A673 (cell line): Measurements from ENCODE around the gene OLFM1. TPM values are rescaled to one million over a fixed set of nuclear protein-coding genes. Genes with fewer than 3 reads are reported as not detected.

Source experiments
- BruUV-seq: library from RNA; stranded (reverse); fragments of 400-500 nt; replicated peaks from 2 replicates; lab custom pipeline; 2021; lab: Mats Ljungman, UMichigan
- CTCF ChIA-PET: fragments of 300-600 bp; sonication (Branson Sonifier 250); formaldehyde crosslinking; loops from one replicate; lab custom pipeline; 2022; ENCODE audit warnings: antibody characterized with exemption; lab: Charles Lee
- POLR2A ChIA-PET: fragments of 300-600 bp; sonication (Branson Sonifier 250); formaldehyde crosslinking; loops from one replicate; lab custom pipeline; 2022; ENCODE audit warnings: antibody characterized with exemption; ENCODE audit not compliant: low non-redundant PET; lab: Charles Lee
- DNase-seq: peaks from one replicate; pipeline ENCODE4 v3.0.0-alpha.2; 2015; ENCODE audit warnings: low spot score
- H3K27ac ChIP-seq: fragments of 200-600 bp; sonication (generic); 2 replicates; pipeline ENCODE4 v1.5.1; 2016; ENCODE audit warnings: mixed run types, low read depth, mild to moderate bottlenecking, mixed read lengths, antibody characterized with exemption, low read length; ENCODE audit not compliant: poor library complexity, severe bottlenecking
- H3K27me3 ChIP-seq: fragments of 200-600 bp; sonication (generic); replicated peaks from 2 replicates; pipeline ENCODE4 v1.6.1; 2017; ENCODE audit warnings: mixed run types, low read depth, mild to moderate bottlenecking, mixed read lengths, antibody characterized with exemption, low read length; ENCODE audit not compliant: insufficient read depth, poor library complexity
- H3K36me3 ChIP-seq: fragments of 200-600 bp; sonication (generic); 2 replicates; pipeline ENCODE4 v1.6.1; 2016; ENCODE audit warnings: mixed run types, mild to moderate bottlenecking, mixed read lengths, antibody characterized with exemption, low read length; ENCODE audit not compliant: insufficient read depth, poor library complexity, severe bottlenecking
- H3K4me1 ChIP-seq: fragments of 200-600 bp; sonication (generic); 2 replicates; pipeline ENCODE4 v1.6.1; 2017; ENCODE audit warnings: mixed run types, mild to moderate bottlenecking, mixed read lengths, antibody characterized with exemption, low read length; ENCODE audit not compliant: insufficient read depth, poor library complexity, severe bottlenecking
- H3K4me3 ChIP-seq: fragments of 200-600 bp; sonication (generic); 2 replicates; pipeline ENCODE4 v1.5.1; 2016; ENCODE audit warnings: low read depth, mixed run types, mild to moderate bottlenecking, mixed read lengths, low read length; ENCODE audit not compliant: poor library complexity, severe bottlenecking
- H3K9me3 ChIP-seq: fragments of 200-600 bp; sonication (generic); 2 replicates; pipeline ENCODE4 v1.6.1; 2016; ENCODE audit warnings: mixed run types, low read depth, mild to moderate bottlenecking, mixed read lengths, antibody characterized with exemption, low read length; ENCODE audit not compliant: poor library complexity, severe bottlenecking
- EZH2 ChIP-seq: fragments of 200-600 bp; sonication (generic); IDR thresholded peaks from 2 replicates; pipeline ENCODE4 v1.6.1; 2017; ENCODE audit warnings: borderline replicate concordance, low read depth, mild to moderate bottlenecking, mixed read lengths, antibody characterized with exemption, low read length; ENCODE audit not compliant: poor library complexity, severe bottlenecking
- intact Hi-C: fragments of 100-400 bp; cut with micrococcal nuclease; formaldehyde crosslinking; loops from one replicate; pipeline ENCODE4 v1.10.0; 2022; ENCODE audit not compliant: unreplicated experiment
- total RNA-seq: library from RNA; stranded (reverse); gene quantifications from 2 replicates; pipeline ENCODE4 v1.2.3, GENCODE V29; 2021
- TF ChIP-seq, protein P1 (sequence below): fragments of 300-800, 200-600 bp; sonication (generic); conservative IDR thresholded peaks from 2 replicates; pipeline ENCODE4 v1.5.1; 2017; ENCODE audit warnings: low read depth, mild to moderate bottlenecking, antibody characterized with exemption, low read length, moderate library complexity, mixed read lengths

OLFM1 gene
- total RNA-seq, 1 experiment from 2014 or later, result 308 TPM

DNA sequence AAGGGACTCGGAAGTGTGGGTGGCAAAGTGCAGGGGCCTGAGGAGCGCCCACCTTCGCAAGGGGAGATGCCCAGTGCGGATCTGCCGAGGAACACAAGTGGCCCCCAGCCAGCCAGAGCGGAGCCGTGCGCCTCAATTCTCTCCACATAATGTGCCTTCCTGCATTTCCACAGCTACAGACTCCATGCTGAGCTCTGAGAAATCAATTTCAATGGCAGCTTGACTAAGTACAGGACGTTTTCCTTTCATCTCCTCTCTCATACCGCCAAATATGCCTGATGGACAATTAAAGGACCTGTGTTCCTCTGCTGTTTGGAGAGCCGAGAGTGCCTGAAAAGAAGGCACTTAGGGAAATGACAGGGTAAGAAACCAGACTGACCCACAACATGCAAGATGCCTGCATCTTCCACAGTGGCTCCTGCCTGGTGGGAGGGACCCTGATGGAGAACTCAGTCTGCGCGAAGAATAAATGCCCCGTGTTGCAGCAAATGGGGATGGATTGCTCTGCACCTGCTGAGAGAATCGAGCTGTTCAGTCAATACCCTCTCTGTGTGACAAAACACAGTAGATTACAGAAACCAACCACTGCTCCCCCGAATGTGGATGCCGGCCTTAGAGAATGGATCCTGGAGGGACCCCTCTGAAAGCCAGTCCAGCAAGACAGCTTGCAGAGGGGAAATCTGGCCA is 38.6 kb upstream of the OLFM1 start:
- CTCF ChIA-PET, result no interaction called here

DNA sequence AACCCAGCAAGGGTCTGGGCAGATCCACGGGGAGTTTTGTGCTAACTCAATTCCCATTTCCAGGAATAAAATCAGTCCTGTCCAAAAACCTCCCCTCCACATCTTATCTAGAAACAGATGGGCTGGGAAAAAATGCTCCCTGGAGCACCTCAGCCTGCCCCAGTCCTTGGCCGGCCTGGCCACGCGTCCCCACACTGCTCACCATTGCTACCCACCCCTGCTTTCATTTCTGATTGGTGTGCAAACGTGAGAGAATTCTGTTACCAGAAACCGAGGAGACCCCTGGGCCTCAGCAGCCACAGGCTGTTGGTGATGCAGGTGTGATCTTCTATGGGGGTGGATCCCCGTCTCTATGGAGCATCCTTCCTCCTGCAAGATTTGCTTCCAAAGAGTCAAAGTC is 38.0 kb upstream of the OLFM1 start:
- Histone ChIP-seq H3K27me3 (no peaks in the 10 kb centered on the region), H3K9me3 (no peaks in the 10 kb centered on the region), H3K4me3 (no peak overlapping the region), H3K4me1 (no peaks in the 10 kb centered on the region), H3K27ac (no peak overlapping the region), H3K36me3 (no peaks in the 10 kb centered on the region)
- CTCF ChIA-PET, result no interaction called here
- DNase-seq, result no peak
- POLR2A ChIA-PET, result no interaction called here
- BruUV-seq, result no TSS peak
- no peak for TF ChIP-seq EZH2
- TF ChIP-seq, protein P1, sequence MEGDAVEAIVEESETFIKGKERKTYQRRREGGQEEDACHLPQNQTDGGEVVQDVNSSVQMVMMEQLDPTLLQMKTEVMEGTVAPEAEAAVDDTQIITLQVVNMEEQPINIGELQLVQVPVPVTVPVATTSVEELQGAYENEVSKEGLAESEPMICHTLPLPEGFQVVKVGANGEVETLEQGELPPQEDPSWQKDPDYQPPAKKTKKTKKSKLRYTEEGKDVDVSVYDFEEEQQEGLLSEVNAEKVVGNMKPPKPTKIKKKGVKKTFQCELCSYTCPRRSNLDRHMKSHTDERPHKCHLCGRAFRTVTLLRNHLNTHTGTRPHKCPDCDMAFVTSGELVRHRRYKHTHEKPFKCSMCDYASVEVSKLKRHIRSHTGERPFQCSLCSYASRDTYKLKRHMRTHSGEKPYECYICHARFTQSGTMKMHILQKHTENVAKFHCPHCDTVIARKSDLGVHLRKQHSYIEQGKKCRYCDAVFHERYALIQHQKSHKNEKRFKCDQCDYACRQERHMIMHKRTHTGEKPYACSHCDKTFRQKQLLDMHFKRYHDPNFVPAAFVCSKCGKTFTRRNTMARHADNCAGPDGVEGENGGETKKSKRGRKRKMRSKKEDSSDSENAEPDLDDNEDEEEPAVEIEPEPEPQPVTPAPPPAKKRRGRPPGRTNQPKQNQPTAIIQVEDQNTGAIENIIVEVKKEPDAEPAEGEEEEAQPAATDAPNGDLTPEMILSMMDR, result no peak
- intact Hi-C loops, result no loop called here

More for the DNA sequence above, 38.6 kb upstream of the OLFM1 start:
- H3K27ac ChIP-seq, result no peak overlapping the region
- TF ChIP-seq, protein P1, result no peak
- TF ChIP-seq EZH2, result no peak
- no peaks in the 10 kb centered on the region for H3K4me1 ChIP-seq
- H3K36me3 ChIP-seq, result no peaks in the 10 kb centered on the region
- no peak overlapping the region for H3K4me3 ChIP-seq
- intact Hi-C loops, result no loop called here
- no peaks in the 10 kb centered on the region for H3K9me3 ChIP-seq
- POLR2A ChIA-PET, result no interaction called here
- no TSS peak for BruUV-seq
- DNase-seq, result no peak
- H3K27me3 ChIP-seq, result no peaks in the 10 kb centered on the region

DNA sequence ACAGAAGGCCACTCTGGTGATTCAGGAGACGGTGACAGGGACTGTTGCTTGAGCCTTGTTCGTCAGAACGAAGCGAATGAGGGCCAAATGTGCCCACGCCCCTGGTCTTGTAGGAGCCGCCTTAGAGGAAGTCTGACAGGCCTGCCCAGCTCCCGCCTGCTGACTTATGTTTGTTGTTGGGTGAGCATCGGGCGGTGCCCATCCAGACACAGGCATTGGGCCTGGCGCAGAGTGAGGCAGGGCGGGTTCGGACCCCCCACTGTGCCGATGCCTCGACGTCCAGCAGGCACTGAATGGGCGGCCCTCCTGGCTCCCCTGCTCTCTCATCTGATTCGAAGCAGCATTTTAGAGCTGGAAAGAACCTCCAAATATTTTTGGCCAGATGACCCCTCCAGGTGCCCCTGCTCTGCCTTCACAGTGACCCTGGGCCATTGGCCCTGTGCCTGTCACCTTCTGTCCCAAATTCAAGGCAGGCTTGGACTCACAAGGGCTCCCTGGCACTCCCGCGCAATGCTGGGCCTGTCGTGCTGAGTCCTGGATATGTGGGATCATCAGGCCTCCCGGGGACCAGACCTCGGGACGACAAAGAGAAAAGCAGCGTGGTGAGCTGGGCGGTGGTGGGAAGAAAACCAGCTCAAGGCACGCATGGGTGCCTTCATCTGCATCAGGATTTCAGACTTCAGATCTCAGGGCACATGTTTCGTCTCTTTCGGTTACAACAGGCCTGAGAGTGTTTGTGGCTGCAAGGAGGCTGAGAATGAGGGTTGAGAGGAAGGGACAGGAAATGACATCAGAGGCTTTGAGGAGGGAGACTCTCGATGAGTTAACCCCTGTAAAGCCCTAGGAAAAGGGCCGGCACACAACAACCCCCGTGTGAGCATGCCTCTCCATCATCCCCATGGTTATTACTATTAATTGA is 37.1 kb upstream of the OLFM1 start:
- Histone ChIP-seq H3K9me3 (no peaks in the 10 kb centered on the region), H3K4me3 (no peak overlapping the region), H3K27me3 (no peaks in the 10 kb centered on the region), H3K4me1 (no peaks in the 10 kb centered on the region), H3K36me3 (no peaks in the 10 kb centered on the region), H3K27ac (no peak overlapping the region)
- ChIA-PET POLR2A (no interaction called here), CTCF (no interaction called here)
- intact Hi-C loops, result no loop called here
- no TSS peak for BruUV-seq
- DNase-seq, result peak; percentile 29
- TF ChIP-seq, protein P1, result no peak
- TF ChIP-seq EZH2, result no peak
